Left lung (tissue), 10 donors: ENCODE results near the gene CENPB. TPM values are rescaled to one million over a fixed set of nuclear protein-coding genes. Genes with fewer than 3 reads are reported as not detected.
A peak's percentile ranks its signal among the peaks of the same experiment; 100 is the strongest.

Source experiments
- ATAC-seq: fragments of 200-7000 bp; cut with Tn5 transposase; one replicate; pipeline ENCODE4 v1.9.1; 2020; ENCODE audit warnings: moderate library complexity
- DNase-seq, 4 donors: peaks; one replicate each; pipeline ENCODE4 v3.0.0-alpha.2; 2013 to 2020
- H3K27ac ChIP-seq, 2 donors: fragments of 200-600 bp; sonication (generic) in 1 of 2; one replicate each; pipeline versions ENCODE4 v1.5.0 to v1.8.0; 2020 to 2021
- H3K27me3 ChIP-seq, 2 donors: fragments of 200-600 bp; sonication (generic) in 1 of 2; one replicate each; pipeline versions ENCODE4 v1.5.0 to v1.8.0; 2020 to 2021
- H3K36me3 ChIP-seq, 2 donors: fragments of 200-600 bp; sonication (generic) in 1 of 2; one replicate each; pipeline versions ENCODE4 v1.5.0 to v1.8.0; 2020 to 2021
- H3K4me1 ChIP-seq, 2 donors: fragments of 200-600 bp; one replicate each; pipeline ENCODE4 v1.8.0; 2021
- H3K4me3 ChIP-seq, 2 donors: fragments of 200-600 bp; sonication (generic) in 1 of 2; one replicate each; pipeline versions ENCODE4 v1.5.0 to v1.8.0; 2020 to 2021; ENCODE audit warnings: mild to moderate bottlenecking in 1 of 2
- H3K9me3 ChIP-seq, 2 donors: fragments of 200-600 bp; sonication (generic) in 1 of 2; one replicate each; pipeline versions ENCODE4 v1.5.0 to v1.8.0; 2020 to 2021
- CTCF ChIP-seq, 2 donors: fragments of 200-600 bp; sonication (generic) in 1 of 2; IDR thresholded peaks; one replicate each; pipeline versions ENCODE4 v1.5.0 to v1.8.0; 2021; ENCODE audit warnings: antibody characterized with exemption in 2 of 2
- intact Hi-C, 2 donors: fragments of 100-400 bp; cut with DNase I; formaldehyde crosslinking; loops; one replicate each; pipeline versions ENCODE4 v1.11.2 to v1.14.2; 2022
- polyA plus RNA-seq, 6 donors: library from polyadenylated mRNA; unstranded; fragments of 120-200 nt; gene quantifications; one replicate each; pipeline ENCODE4 v1.2.1, GENCODE V29; 2013; ENCODE audit not compliant: insufficient read length in 6 of 6
- total RNA-seq, 2 donors: library from RNA; stranded (reverse); fragmentation: NEBNext Ultra II Directional; extraction: Animal tissue kit (Norgen Biotek cat#: 25700); gene quantifications; one replicate each; pipeline ENCODE4 v1.2.1, GENCODE V29; 2021
- donor health status: DM: no; HTN: yes; CAD: no.
- donor health status: DM: no; HTN: no; CAD: no.

The CENPB gene
- total and polyA plus RNA-seq, 8 donors: 38.0 to 94.5 (median 53.4) TPM

GRCh38 chr20:3763671-3764601 lies 22.6 kb downstream of the CENPB start:
- intact Hi-C loops: no loop called here
- no peaks in the 10 kb centered on the region for H3K9me3 ChIP-seq
- H3K36me3 ChIP-seq: peaks cover 0 to 10% of the 10 kb centered on the region in 2 donors
- H3K27me3 ChIP-seq: no peaks in the 10 kb centered on the region
- peaks cover 9 to 48% of the 10 kb centered on the region in 2 donors for H3K4me1 ChIP-seq
- H3K4me3 ChIP-seq: no peak overlapping the region
- no peak for TF ChIP-seq CTCF (IDR thresholded peaks at IDR 0.05)
- DNase-seq (no peak), ATAC-seq (no peak)
- peak overlapping the region in 1 of 2 donors; percentile 65 for H3K27ac ChIP-seq

- DNase-seq (no peak), ATAC-seq (no peak)
- intact Hi-C loops: no loop called here
- Histone ChIP-seq H3K36me3 (peaks cover 0 to 25% of the 10 kb centered on the region in 2 donors), H3K4me3 (no peak overlapping the region), H3K4me1 (peaks cover 0 to 31% of the 10 kb centered on the region in 2 donors), H3K27ac (no peak overlapping the region), H3K27me3 (no peaks in the 10 kb centered on the region), H3K9me3 (no peaks in the 10 kb centered on the region)
- no peak for TF ChIP-seq CTCF (IDR thresholded peaks at IDR 0.05)
Measured at GRCh38 chr20:3760655-3761348, 25.7 kb downstream of the CENPB start.

- Histone ChIP-seq H3K4me1 (peaks cover 0 to 22% of the 10 kb centered on the region in 2 donors), H3K27me3 (no peaks in the 10 kb centered on the region), H3K4me3 (no peak overlapping the region), H3K36me3 (peaks cover 0 to 32% of the 10 kb centered on the region in 2 donors), H3K27ac (no peak overlapping the region), H3K9me3 (no peaks in the 10 kb centered on the region)
- ATAC-seq (no peak), DNase-seq (no peak)
- TF ChIP-seq CTCF (IDR thresholded peaks at IDR 0.05): no peak
- intact Hi-C loops: no loop called here
Measured at GRCh38 chr20:3759884-3760283, 26.7 kb downstream of the CENPB start.

- intact Hi-C loops: no loop called here
- no peak overlapping the region for H3K27ac ChIP-seq
Measured at GRCh38 chr20:3759316-3759823, 27.2 kb downstream of the CENPB start.

More at GRCh38 chr20:3759316-3759823, 27.2 kb downstream of the CENPB start:
- no peak for DNase-seq
- Histone ChIP-seq H3K9me3 (no peaks in the 10 kb centered on the region), H3K4me1 (peaks cover 0 to 17% of the 10 kb centered on the region in 2 donors), H3K36me3 (peaks cover 0 to 36% of the 10 kb centered on the region in 2 donors), H3K4me3 (no peak overlapping the region), H3K27me3 (no peaks in the 10 kb centered on the region)
- TF ChIP-seq CTCF (IDR thresholded peaks at IDR 0.05): no peak
- no peak for ATAC-seq
